HL-60 (cell line): Measurements from ENCODE around the gene TBCK.

Experiments
- DNase-seq, 2 experiments: peaks; one replicate each; pipeline ENCODE4 v3.0.0-alpha.2; 2010 to 2020; ENCODE audit warnings: low read depth in 1 of 2, low spot score in 1 of 2
- H3K27ac ChIP-seq: fragments of 250-450 bp; sonication (Bioruptor Pico); replicated peaks from 2 replicates; pipeline ENCODE4 v1.5.1; 2020; ENCODE audit warnings: mild to moderate bottlenecking, moderate library complexity
- H3K27me3 ChIP-seq: fragments of 250-450 bp; sonication (Bioruptor Pico); 2 replicates; pipeline ENCODE4 v1.5.1; 2021; ENCODE audit warnings: mild to moderate bottlenecking, moderate library complexity; ENCODE audit not compliant: insufficient read depth, poor library complexity, severe bottlenecking
- H3K4me3 ChIP-seq: replicated peaks from 2 replicates; pipeline ENCODE4 v1.5.1; 2011; ENCODE audit warnings: mild to moderate bottlenecking, control low read depth, low read length; ENCODE audit not compliant: insufficient read depth
- GABPA ChIP-seq: IDR thresholded peaks from 2 replicates; pipeline ENCODE4 v1.6.1; 2012; ENCODE audit warnings: low read depth
- POLR2AphosphoS5 ChIP-seq: IDR thresholded peaks from 2 replicates; pipeline ENCODE4 v1.6.1; 2012; ENCODE audit warnings: low read depth
- REST ChIP-seq: IDR thresholded peaks from 2 replicates; pipeline ENCODE4 v1.6.1; 2012; ENCODE audit warnings: low read depth; ENCODE audit not compliant: insufficient replicate concordance
- SPI1 ChIP-seq: IDR thresholded peaks from 2 replicates; pipeline ENCODE4 v1.6.1; 2012; ENCODE audit warnings: low read depth, mild to moderate bottlenecking, borderline replicate concordance
- TF ChIP-seq, protein P1 (sequence below): IDR thresholded peaks from one replicate; pipeline ENCODE4 v1.5.1; 2011; ENCODE audit warnings: low read length, control low read depth, inconsistent platforms; ENCODE audit not compliant: insufficient read depth

TBCK gene

GRCh38 chr4:105991726-105992125 lies 324.3 kb downstream of the TBCK start:
- H3K27ac ChIP-seq: no peak overlapping the region
- no peak for TF ChIP-seq REST
- TF ChIP-seq POLR2AphosphoS5: no peak
- TF ChIP-seq, protein P1, sequence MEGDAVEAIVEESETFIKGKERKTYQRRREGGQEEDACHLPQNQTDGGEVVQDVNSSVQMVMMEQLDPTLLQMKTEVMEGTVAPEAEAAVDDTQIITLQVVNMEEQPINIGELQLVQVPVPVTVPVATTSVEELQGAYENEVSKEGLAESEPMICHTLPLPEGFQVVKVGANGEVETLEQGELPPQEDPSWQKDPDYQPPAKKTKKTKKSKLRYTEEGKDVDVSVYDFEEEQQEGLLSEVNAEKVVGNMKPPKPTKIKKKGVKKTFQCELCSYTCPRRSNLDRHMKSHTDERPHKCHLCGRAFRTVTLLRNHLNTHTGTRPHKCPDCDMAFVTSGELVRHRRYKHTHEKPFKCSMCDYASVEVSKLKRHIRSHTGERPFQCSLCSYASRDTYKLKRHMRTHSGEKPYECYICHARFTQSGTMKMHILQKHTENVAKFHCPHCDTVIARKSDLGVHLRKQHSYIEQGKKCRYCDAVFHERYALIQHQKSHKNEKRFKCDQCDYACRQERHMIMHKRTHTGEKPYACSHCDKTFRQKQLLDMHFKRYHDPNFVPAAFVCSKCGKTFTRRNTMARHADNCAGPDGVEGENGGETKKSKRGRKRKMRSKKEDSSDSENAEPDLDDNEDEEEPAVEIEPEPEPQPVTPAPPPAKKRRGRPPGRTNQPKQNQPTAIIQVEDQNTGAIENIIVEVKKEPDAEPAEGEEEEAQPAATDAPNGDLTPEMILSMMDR: no peak
- TF ChIP-seq GABPA: no peak
- no peak for TF ChIP-seq SPI1
- no peak overlapping the region for H3K4me3 ChIP-seq
- H3K27me3 ChIP-seq: no peaks in the 10 kb centered on the region
- no peak for DNase-seq
